GM23338 (cell line): ENCODE measurements around the gene ZNF831. TPM values are rescaled to one million over a fixed set of nuclear protein-coding genes. Genes with fewer than 3 reads are reported as not detected.
A peak's percentile ranks its signal among the peaks of the same experiment; 100 is the strongest.

Experiments
- ATAC-seq: fragments of 200-7000 bp; cut with Tn5 transposase; 3 replicates; pipeline ENCODE4 v1.9.1; 2020
- DNase-seq: peaks from one replicate; pipeline ENCODE4 v3.0.0-alpha.2; 2015; ENCODE audit warnings: low spot score
- H2AFZ ChIP-seq: fragments of 200-600 bp; sonication (generic); 2 replicates; pipeline ENCODE4 v1.8.0; 2016; ENCODE audit warnings: antibody characterized with exemption, mild to moderate bottlenecking, moderate library complexity
- H3F3A ChIP-seq: fragments of 200-600 bp; sonication (generic); replicated peaks from 2 replicates; pipeline ENCODE4 v1.8.0; 2017; ENCODE audit warnings: antibody characterized with exemption, mixed run types, low read depth
- H3K27ac ChIP-seq: fragments of 200-600 bp; sonication (generic); 2 replicates; pipeline ENCODE4 v1.6.1; 2016; ENCODE audit warnings: low read depth
- H3K27me3 ChIP-seq: fragments of 200-600 bp; sonication (generic); 2 replicates; pipeline ENCODE4 v1.8.0; 2016; ENCODE audit warnings: mild to moderate bottlenecking, mixed run types, moderate library complexity; ENCODE audit not compliant: insufficient read depth
- H3K36me3 ChIP-seq: fragments of 200-600 bp; sonication (generic); 2 replicates; pipeline ENCODE4 v1.8.0; 2016; ENCODE audit warnings: mild to moderate bottlenecking; ENCODE audit not compliant: insufficient read depth
- H3K4me1 ChIP-seq: fragments of 200-600 bp; sonication (generic); 2 replicates; pipeline ENCODE4 v1.8.0; 2016; ENCODE audit warnings: mild to moderate bottlenecking, moderate library complexity; ENCODE audit not compliant: insufficient read depth
- H3K4me2 ChIP-seq: fragments of 200-600 bp; sonication (generic); 2 replicates; pipeline ENCODE4 v1.7.1; 2017; ENCODE audit warnings: mixed run types
- H3K4me3 ChIP-seq: fragments of 200-600 bp; sonication (generic); 2 replicates; pipeline ENCODE4 v1.6.1; 2016; ENCODE audit warnings: mixed run types
- H3K79me2 ChIP-seq: fragments of 200-600 bp; sonication (generic); replicated peaks from 2 replicates; pipeline ENCODE4 v1.8.0; 2017; ENCODE audit warnings: mild to moderate bottlenecking; ENCODE audit not compliant: insufficient read depth
- H3K9me2 ChIP-seq: fragments of 200-600 bp; sonication (generic); 2 replicates; pipeline ENCODE4 v1.8.0; 2017; ENCODE audit not compliant: insufficient read depth
- H4K20me1 ChIP-seq: fragments of 200-600 bp; sonication (generic); replicated peaks from 2 replicates; pipeline ENCODE4 v1.8.0; 2017; ENCODE audit warnings: mild to moderate bottlenecking; ENCODE audit not compliant: insufficient read depth
- H3K27ac Mint-ChIP-seq: 2 replicates; pipeline ENCODE4 v1.8.0; 2020; ENCODE audit warnings: inconsistent platforms, mild to moderate bottlenecking, moderate library complexity, mixed read lengths
- H3K27me3 Mint-ChIP-seq: 3 replicates; pipeline ENCODE4 v1.8.0; 2022; ENCODE audit warnings: low read depth, mild to moderate bottlenecking, moderate library complexity, mixed read lengths, inconsistent platforms; ENCODE audit not compliant: insufficient read depth, poor library complexity
- H3K36me3 Mint-ChIP-seq: 3 replicates; pipeline ENCODE4 v1.8.0; 2021; ENCODE audit warnings: low read depth, mild to moderate bottlenecking, inconsistent platforms, moderate library complexity, mixed read lengths
- H3K4me1 Mint-ChIP-seq: 3 replicates; pipeline ENCODE4 v1.8.0; 2020; ENCODE audit warnings: mild to moderate bottlenecking, inconsistent platforms, mixed read lengths
- H3K4me3 Mint-ChIP-seq: 3 replicates; pipeline ENCODE4 v1.8.0; 2021; ENCODE audit warnings: moderate library complexity, mild to moderate bottlenecking, inconsistent platforms, mixed read lengths
- H3K9me3 Mint-ChIP-seq: 3 replicates; pipeline ENCODE4 v1.8.0; 2020; ENCODE audit warnings: moderate library complexity, mild to moderate bottlenecking, inconsistent platforms, mixed read lengths
- CREB1 ChIP-seq: fragments of 250-450 bp; sonication (Bioruptor Pico); IDR thresholded peaks from 2 replicates; pipeline ENCODE4 v1.5.0; 2020; ENCODE audit warnings: low read depth, mild to moderate bottlenecking, moderate library complexity
- CTCF ChIP-seq, 2 experiments: fragments of 200-600 bp in 1 of 2; sonication (generic) in 1 of 2; conservative IDR thresholded peaks; 2 replicates each; pipeline versions ENCODE4 v1.5.1 to v1.6.1; 2016 to 2017; ENCODE audit warnings: antibody characterized with exemption in 2 of 2, low read depth in 2 of 2, mild to moderate bottlenecking in 2 of 2, moderate library complexity in 1 of 2
- EZH2 ChIP-seq: fragments of 200-600 bp; sonication (generic); IDR thresholded peaks from one replicate; pipeline ENCODE4 v1.8.0; 2017; ENCODE audit warnings: antibody characterized with exemption, mild to moderate bottlenecking, low read depth; ENCODE audit not compliant: unreplicated experiment
- NANOG ChIP-seq: IDR thresholded peaks from 2 replicates; pipeline ENCODE4 v1.6.1; 2016; ENCODE audit warnings: antibody characterized with exemption, borderline replicate concordance
- REST ChIP-seq: IDR thresholded peaks from one replicate; pipeline ENCODE4 v1.6.1; 2018; ENCODE audit warnings: antibody characterized with exemption; ENCODE audit not compliant: unreplicated experiment
- STAT1 ChIP-seq: IDR thresholded peaks from one replicate; pipeline ENCODE4 v1.6.1; 2016; ENCODE audit warnings: antibody characterized with exemption; ENCODE audit not compliant: unreplicated experiment
- ZNF114 ChIP-seq: fragments of 250-450 bp; sonication (Bioruptor Pico); IDR thresholded peaks from 2 replicates; pipeline ENCODE4 v1.5.0; 2020; ENCODE audit warnings: mild to moderate bottlenecking, moderate library complexity
- ZNF331 ChIP-seq: fragments of 250-450 bp; sonication (Bioruptor Pico); IDR thresholded peaks from 2 replicates; pipeline ENCODE4 v1.5.0; 2020; ENCODE audit warnings: low read depth, mild to moderate bottlenecking, moderate library complexity
- polyA plus RNA-seq: library from polyadenylated mRNA; unstranded; fragments of >200 nt; fragmentation: Nextera tagmentation; extraction: Ambion mirVana; gene quantifications from 2 replicates; pipeline ENCODE4 v1.2.1, GENCODE V29; 2016
- total RNA-seq: library from RNA; depleted of rRNA; stranded (reverse); fragments of >200 nt; shearing (Covaris generic); gene quantifications from 2 replicates; pipeline ENCODE4 v1.2.3, GENCODE V29; 2014

Gene ZNF831
- total and polyA plus RNA-seq, 2 experiments from 2014 or later = not detected

GRCh38 chr20:59221707-59222252 lies 58.2 kb downstream of the ZNF831 start (continued):
- no peak for TF ChIP-seq ZNF114 (CRISPR knock-in tag)
- no peak for TF ChIP-seq STAT1
- TF ChIP-seq EZH2 = no peak
- no peak for TF ChIP-seq ZNF331 (CRISPR knock-in tag)
- no peak for TF ChIP-seq CTCF (conservative IDR thresholded peaks at IDR 0.05; ENCODE audit: low read depth in 2 of 2)
- no peak for TF ChIP-seq REST
- TF ChIP-seq CREB1 (CRISPR knock-in tag) = no peak
- TF ChIP-seq NANOG = no peak

GRCh38 chr20:59222253-59223181 lies 58.9 kb downstream of the ZNF831 start:
- no peak overlapping the region for H3K27ac Mint-ChIP-seq

More at GRCh38 chr20:59222253-59223181, 58.9 kb downstream of the ZNF831 start:
- Histone ChIP-seq H3K9me2 (no peaks in the 10 kb centered on the region), H3F3A (no peaks in the 10 kb centered on the region), H3K4me1 (peaks cover 16% of the 10 kb centered on the region), H2AFZ (peak overlapping the region; percentile 99), H3K79me2 (no peaks in the 10 kb centered on the region), H3K27me3 (peaks cover 27% of the 10 kb centered on the region), H3K27ac (no peak overlapping the region), H3K36me3 (no peaks in the 10 kb centered on the region), H4K20me1 (no peaks in the 10 kb centered on the region), H3K4me3 (peak overlapping the region; percentile 73), H3K4me2 (peak overlapping the region; percentile 89)
- DNase-seq (peak; percentile 85), ATAC-seq (peak; percentile 91)
- Mint-ChIP-seq H3K9me3 (no peaks in the 10 kb centered on the region), H3K36me3 (no peaks in the 10 kb centered on the region), H3K4me1 (peaks cover 33% of the 10 kb centered on the region), H3K4me3 (peak overlapping the region; percentile 72), H3K27me3 (peaks cover 31% of the 10 kb centered on the region)
- TF ChIP-seq CTCF (conservative IDR thresholded peaks at IDR 0.05; ENCODE audit: low read depth in 2 of 2) (peak; percentile 78 to 88), REST (no peak)
